ENCODE measurements around the gene CSAD. TPM values are rescaled to one million over a fixed set of nuclear protein-coding genes. Genes with fewer than 3 reads are reported as not detected.
"Not testable (repeated sequence)": the region's sequence is repeated elsewhere in the genome, so short reads cannot be mapped to it uniquely, and the experiment has no call there.

Gene CSAD
- total RNA-seq, 4 donors from 2014 or later = 29.1 to 142 (median 39.2) TPM

GRCh38 chr12:53205747-53206419 lies 25.2 kb upstream of the CSAD start:
- Histone ChIP-seq H3K4me3 (no peak overlapping the region), H3K9me3 (no peaks in the 10 kb centered on the region), H3K27ac (peak overlapping the region; percentile 35 to 66 (median 50)), H3K4me1 (peaks cover 0 to 38% (median 13%) of the 10 kb centered on the region in 4 donors), H3K27me3 (no peaks in the 10 kb centered on the region), H3K36me3 (no peaks in the 10 kb centered on the region)
- DNase-seq = peak; percentile 57
- in situ Hi-C loops (cut with MboI; ENCODE audit: low pct_ligation_motif_present in 1 of 4, low pct_unique_long_range_greater_than_20kb in 1 of 4, low sequenced_read_pairs in 3 of 4) = no loop called here
- intact Hi-C loops (cut with DNase I; ENCODE audit: low total_unique reads) = no loop called here
- 44 to 63% methylated on average over 3 to 5 of the region's 7 CpGs for WGBS, 2 donors (ENCODE audit: low coverage in 1 of 2)
- no peak for TF ChIP-seq POLR2AphosphoS5 (IDR thresholded peaks at IDR 0.05)
- TF ChIP-seq, protein P1, sequence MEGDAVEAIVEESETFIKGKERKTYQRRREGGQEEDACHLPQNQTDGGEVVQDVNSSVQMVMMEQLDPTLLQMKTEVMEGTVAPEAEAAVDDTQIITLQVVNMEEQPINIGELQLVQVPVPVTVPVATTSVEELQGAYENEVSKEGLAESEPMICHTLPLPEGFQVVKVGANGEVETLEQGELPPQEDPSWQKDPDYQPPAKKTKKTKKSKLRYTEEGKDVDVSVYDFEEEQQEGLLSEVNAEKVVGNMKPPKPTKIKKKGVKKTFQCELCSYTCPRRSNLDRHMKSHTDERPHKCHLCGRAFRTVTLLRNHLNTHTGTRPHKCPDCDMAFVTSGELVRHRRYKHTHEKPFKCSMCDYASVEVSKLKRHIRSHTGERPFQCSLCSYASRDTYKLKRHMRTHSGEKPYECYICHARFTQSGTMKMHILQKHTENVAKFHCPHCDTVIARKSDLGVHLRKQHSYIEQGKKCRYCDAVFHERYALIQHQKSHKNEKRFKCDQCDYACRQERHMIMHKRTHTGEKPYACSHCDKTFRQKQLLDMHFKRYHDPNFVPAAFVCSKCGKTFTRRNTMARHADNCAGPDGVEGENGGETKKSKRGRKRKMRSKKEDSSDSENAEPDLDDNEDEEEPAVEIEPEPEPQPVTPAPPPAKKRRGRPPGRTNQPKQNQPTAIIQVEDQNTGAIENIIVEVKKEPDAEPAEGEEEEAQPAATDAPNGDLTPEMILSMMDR (IDR thresholded peaks at IDR 0.05) = no peak
- no peak for TF ChIP-seq EP300 (IDR thresholded peaks at IDR 0.05; ENCODE audit: low read depth)
- TF ChIP-seq POLR2A (IDR thresholded peaks at IDR 0.05) = no peak

DNA sequence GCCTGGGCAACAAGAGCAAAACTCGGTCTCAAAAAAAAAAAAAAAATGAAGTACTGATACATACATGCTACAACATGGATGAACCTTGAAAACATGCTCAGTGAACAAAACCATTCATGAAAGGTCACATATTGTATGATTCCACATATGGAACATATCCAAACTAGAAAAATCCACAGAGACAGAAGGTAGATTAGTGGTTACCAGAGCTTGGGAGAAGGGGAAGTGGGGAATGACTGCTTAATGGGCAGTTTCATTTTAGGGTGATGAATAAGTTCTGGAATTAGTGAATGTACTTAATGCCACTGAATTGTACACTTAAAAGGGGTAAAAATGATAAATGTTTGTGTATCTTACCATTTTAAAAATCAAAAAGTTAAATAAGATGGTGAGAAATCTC lies 23.6 kb upstream of the CSAD start:
- Histone ChIP-seq H3K27me3 (no peaks in the 10 kb centered on the region), H3K4me3 (no peak overlapping the region), H3K9me3 (no peaks in the 10 kb centered on the region), H3K27ac (no peak overlapping the region), H3K4me1 (peaks cover 0 to 45% (median 15%) of the 10 kb centered on the region in 4 donors), H3K36me3 (no peaks in the 10 kb centered on the region)
- DNase-seq = no peak
- WGBS, 2 donors (ENCODE audit: low coverage in 1 of 2) = 95% methylated on average over 1 of the region's 1 CpG; no CpG with 5 or more reads in 1 of the 2 donors
- in situ Hi-C loops (cut with MboI; ENCODE audit: low pct_ligation_motif_present in 1 of 4, low pct_unique_long_range_greater_than_20kb in 1 of 4, low sequenced_read_pairs in 3 of 4) (no loop called here), intact Hi-C loops (cut with DNase I; ENCODE audit: low total_unique reads) (no loop called here)
- TF ChIP-seq, protein P1 (IDR thresholded peaks at IDR 0.05) = no peak
- TF ChIP-seq EP300 (IDR thresholded peaks at IDR 0.05; ENCODE audit: low read depth) = no peak
- TF ChIP-seq POLR2AphosphoS5 (IDR thresholded peaks at IDR 0.05) = no peak
- TF ChIP-seq POLR2A (IDR thresholded peaks at IDR 0.05) = no peak

DNA sequence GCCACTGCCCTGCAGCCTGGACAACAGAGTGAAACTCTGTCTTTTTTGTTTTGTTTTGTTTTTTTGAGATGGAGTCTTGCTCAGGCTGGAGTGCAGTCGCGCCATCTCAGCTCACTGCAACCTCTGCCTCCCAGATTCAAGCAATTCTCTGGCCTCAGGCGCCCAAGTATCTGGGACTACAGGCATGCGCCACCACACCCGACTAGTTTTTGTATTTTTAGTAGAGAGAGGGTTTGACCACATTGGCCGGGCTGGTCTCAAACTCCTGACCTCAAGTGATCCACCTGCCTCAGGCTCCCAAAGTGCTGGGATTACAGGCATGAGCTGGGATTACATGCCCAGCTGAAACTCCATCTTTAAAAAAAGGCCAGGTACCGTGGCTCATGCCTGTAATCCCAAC lies 21.6 kb upstream of the CSAD start:
- DNase-seq; intact Hi-C loops (cut with DNase I; ENCODE audit: low total_unique reads); H3K27ac ChIP-seq; H3K36me3 ChIP-seq; H3K9me3 ChIP-seq; H3K4me3 ChIP-seq; in situ Hi-C loops (cut with MboI; ENCODE audit: low pct_ligation_motif_present in 1 of 4, low pct_unique_long_range_greater_than_20kb in 1 of 4, low sequenced_read_pairs in 3 of 4); H3K27me3 ChIP-seq: not testable (repeated sequence)
- peaks cover 0 to 34% (median 16%) of the 10 kb centered on the region in 4 donors for H3K4me1 ChIP-seq
- 88 to 90% methylated on average over 4 to 7 of the region's 7 CpGs for WGBS, 2 donors (ENCODE audit: low coverage in 1 of 2)

DNA sequence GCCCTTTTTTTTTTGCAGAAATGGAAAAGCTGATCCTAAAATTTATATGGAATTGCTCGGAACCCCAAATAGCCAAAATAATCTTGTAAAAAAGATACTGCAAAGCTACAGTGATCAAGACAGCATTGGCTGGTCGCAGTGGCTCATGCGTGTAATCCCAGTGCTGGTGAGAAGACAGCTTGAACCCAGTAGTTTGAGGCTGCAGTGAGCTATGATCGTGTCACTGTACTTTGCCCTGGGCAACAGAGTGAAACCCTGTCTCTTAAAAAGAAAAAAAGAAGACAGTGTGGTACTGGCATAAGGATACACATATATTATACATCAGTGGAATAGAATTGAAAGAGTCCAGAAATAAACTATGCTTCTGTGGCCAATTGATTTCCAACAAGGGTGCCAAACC lies 20.9 kb upstream of the CSAD start:
- no peaks in the 10 kb centered on the region for H3K36me3 ChIP-seq
- peaks cover 0 to 28% (median 10%) of the 10 kb centered on the region in 4 donors for H3K4me1 ChIP-seq
- in situ Hi-C loops (cut with MboI; ENCODE audit: low pct_ligation_motif_present in 1 of 4, low pct_unique_long_range_greater_than_20kb in 1 of 4, low sequenced_read_pairs in 3 of 4) (no loop called here), intact Hi-C loops (cut with DNase I; ENCODE audit: low total_unique reads) (no loop called here)
- TF ChIP-seq EP300 (IDR thresholded peaks at IDR 0.05; ENCODE audit: low read depth) = no peak
- TF ChIP-seq POLR2AphosphoS5 (IDR thresholded peaks at IDR 0.05) = no peak
- TF ChIP-seq, protein P1 (IDR thresholded peaks at IDR 0.05) = no peak
- TF ChIP-seq POLR2A (IDR thresholded peaks at IDR 0.05) = no peak
- no peaks in the 10 kb centered on the region for H3K27me3 ChIP-seq
- no peak overlapping the region for H3K27ac ChIP-seq
- 80 to 84% methylated on average over 4 of the region's 4 CpGs for WGBS, 2 donors (ENCODE audit: low coverage in 1 of 2)
- H3K4me3 ChIP-seq = no peak overlapping the region
- no peak for DNase-seq
- H3K9me3 ChIP-seq = no peaks in the 10 kb centered on the region

- Histone ChIP-seq H3K27ac (peak overlapping the region in 3 of 4 donors; percentile 16 to 60 (median 42)), H3K9me3 (no peaks in the 10 kb centered on the region), H3K27me3 (no peaks in the 10 kb centered on the region), H3K36me3 (no peaks in the 10 kb centered on the region), H3K4me1 (peaks cover 0 to 23% (median 9%) of the 10 kb centered on the region in 4 donors), H3K4me3 (no peak overlapping the region)
- DNase-seq = no peak
- WGBS, 2 donors (ENCODE audit: low coverage in 1 of 2) = 38 to 59% methylated on average over 1 of the region's 1 CpG
- no peak for TF ChIP-seq POLR2AphosphoS5 (IDR thresholded peaks at IDR 0.05)
- TF ChIP-seq POLR2A (IDR thresholded peaks at IDR 0.05) = no peak
- TF ChIP-seq, protein P1 (IDR thresholded peaks at IDR 0.05) = no peak
- TF ChIP-seq EP300 (IDR thresholded peaks at IDR 0.05; ENCODE audit: low read depth) = no peak
- in situ Hi-C loops (cut with MboI; ENCODE audit: low pct_ligation_motif_present in 1 of 4, low pct_unique_long_range_greater_than_20kb in 1 of 4, low sequenced_read_pairs in 3 of 4) = no loop called here
- intact Hi-C loops (cut with DNase I; ENCODE audit: low total_unique reads) = no loop called here
These were observed 20.4 kb upstream of the CSAD start for GRCh38 chr12:53201177-53201541.
